Muscle of leg (tissue), 11 donors: ENCODE data around the gene ZXDC. TPM values are rescaled to one million over a fixed set of nuclear protein-coding genes. Genes with fewer than 3 reads are reported as not detected.

Experiments
- DNase-seq: peaks from one replicate; pipeline ENCODE4 v3.0.0; 2013
- H3K27ac ChIP-seq: one replicate; pipeline ENCODE4 v1.5.1; 2013; ENCODE audit warnings: mild to moderate bottlenecking, low read length, control low read depth
- H3K27me3 ChIP-seq: one replicate; pipeline ENCODE4 v1.6.1; 2013; ENCODE audit warnings: low read length; ENCODE audit not compliant: control insufficient read depth, insufficient read depth
- H3K36me3 ChIP-seq: one replicate; pipeline ENCODE4 v1.6.1; 2013; ENCODE audit warnings: low read length; ENCODE audit not compliant: control insufficient read depth, insufficient read depth
- H3K4me1 ChIP-seq: one replicate; pipeline ENCODE4 v1.6.1; 2013; ENCODE audit warnings: low read length; ENCODE audit not compliant: control insufficient read depth, insufficient read depth
- H3K4me3 ChIP-seq: one replicate; pipeline ENCODE4 v1.5.1; 2013; ENCODE audit warnings: low read length, control low read depth
- H3K9me3 ChIP-seq: replicated peaks from 2 replicates; pipeline ENCODE4 v1.6.1; 2013; ENCODE audit warnings: low read depth, low read length; ENCODE audit not compliant: control insufficient read depth
- WGBS: methylation state at CpG from one replicate; pipeline ENCODE4 v1.1.5; 2013; ENCODE audit warnings: missing lambda C conversion rate; ENCODE audit not compliant: insufficient coverage; 5-methylcytosine and 5-hydroxymethylcytosine counted together
- polyA plus RNA-seq, 8 donors: library from polyadenylated mRNA; unstranded; fragments of 120-200 nt; gene quantifications; one replicate each; pipeline versions ENCODE4 v1.2.1 to v1.2.3, GENCODE V29; 2013; ENCODE audit warnings: inconsistent platforms in 1 of 8, low replicate concordance in 1 of 8; ENCODE audit not compliant: insufficient read length in 8 of 8, insufficient read depth in 1 of 8
- total RNA-seq: library from RNA; stranded (reverse); fragments of 120-200 nt; gene quantifications from one replicate; pipeline ENCODE4 v1.2.4, GENCODE V29; 2013

ZXDC gene
- total and polyA plus RNA-seq, 9 donors = 18.4 to 27.4 (median 22.2) TPM

GRCh38 chr3:126511291-126511690, 35.6 kb upstream of the ZXDC start:
- Histone ChIP-seq H3K27me3 (peaks cover 7% of the 10 kb centered on the region), H3K36me3 (no peaks in the 10 kb centered on the region), H3K4me1 (peaks cover 20% of the 10 kb centered on the region), H3K9me3 (no peaks in the 10 kb centered on the region), H3K27ac (no peak overlapping the region), H3K4me3 (no peak overlapping the region)
- WGBS = 63% methylated on average over 1 of the region's 7 CpGs
- DNase-seq = no peak

- Histone ChIP-seq H3K27ac (no peak overlapping the region), H3K36me3 (no peaks in the 10 kb centered on the region), H3K9me3 (no peaks in the 10 kb centered on the region), H3K4me3 (no peak overlapping the region), H3K27me3 (peaks cover 7% of the 10 kb centered on the region), H3K4me1 (peaks cover 20% of the 10 kb centered on the region)
- DNase-seq = no peak
- WGBS = 70% methylated on average over 22 of the region's 22 CpGs
These were observed 34.7 kb upstream of the ZXDC start for GRCh38 chr3:126510308-126510910.

- Histone ChIP-seq H3K4me1 (peaks cover 20% of the 10 kb centered on the region), H3K9me3 (no peaks in the 10 kb centered on the region), H3K27me3 (peaks cover 8% of the 10 kb centered on the region), H3K27ac (no peak overlapping the region), H3K36me3 (no peaks in the 10 kb centered on the region), H3K4me3 (no peak overlapping the region)
- DNase-seq = peak; percentile 34
- WGBS = 59% methylated on average over 14 of the region's 18 CpGs
These were observed 34.1 kb upstream of the ZXDC start for GRCh38 chr3:126509597-126510307.

GRCh38 chr3:126508564-126508964, 32.9 kb upstream of the ZXDC start:
- no peaks in the 10 kb centered on the region for H3K36me3 ChIP-seq
- WGBS = 81% methylated on average over 4 of the region's 4 CpGs
- no peak for DNase-seq
- H3K27me3 ChIP-seq = peaks cover 7% of the 10 kb centered on the region
- no peak overlapping the region for H3K4me3 ChIP-seq
- H3K27ac ChIP-seq = no peak overlapping the region
- peaks cover 20% of the 10 kb centered on the region for H3K4me1 ChIP-seq
- no peaks in the 10 kb centered on the region for H3K9me3 ChIP-seq

- Histone ChIP-seq H3K4me1 (peaks cover 20% of the 10 kb centered on the region), H3K36me3 (no peaks in the 10 kb centered on the region), H3K27me3 (peaks cover 11% of the 10 kb centered on the region), H3K9me3 (no peaks in the 10 kb centered on the region), H3K27ac (no peak overlapping the region), H3K4me3 (no peak overlapping the region)
- WGBS = 81% methylated on average over 6 of the region's 9 CpGs
- DNase-seq = no peak
These were observed 32.2 kb upstream of the ZXDC start for GRCh38 chr3:126507886-126508285.

- H3K9me3 ChIP-seq = no peaks in the 10 kb centered on the region
- peaks cover 6% of the 10 kb centered on the region for H3K27me3 ChIP-seq
- no peaks in the 10 kb centered on the region for H3K36me3 ChIP-seq
- no peak overlapping the region for H3K27ac ChIP-seq
- DNase-seq = no peak
- H3K4me3 ChIP-seq = no peak overlapping the region
- H3K4me1 ChIP-seq = peaks cover 3% of the 10 kb centered on the region
- 89% methylated on average over 6 of the region's 10 CpGs for WGBS
These were observed 28.0 kb upstream of the ZXDC start for GRCh38 chr3:126503701-126504100.

- no peak for DNase-seq
- no peak overlapping the region for H3K4me3 ChIP-seq
- WGBS = 100% methylated on average over 1 of the region's 1 CpG
These were observed 27.0 kb upstream of the ZXDC start for GRCh38 chr3:126502656-126503055.

GRCh38 chr3:126501736-126502135, 26.0 kb upstream of the ZXDC start:
- no peaks in the 10 kb centered on the region for H3K36me3 ChIP-seq
- DNase-seq = no peak
- 36% methylated on average over 3 of the region's 7 CpGs for WGBS
- peaks cover 6% of the 10 kb centered on the region for H3K27me3 ChIP-seq
- no peaks in the 10 kb centered on the region for H3K9me3 ChIP-seq
- H3K4me3 ChIP-seq = no peak overlapping the region
- H3K4me1 ChIP-seq = no peaks in the 10 kb centered on the region
- no peak overlapping the region for H3K27ac ChIP-seq

More at GRCh38 chr3:126502656-126503055, 27.0 kb upstream of the ZXDC start:
- Histone ChIP-seq H3K9me3 (no peaks in the 10 kb centered on the region), H3K4me1 (no peaks in the 10 kb centered on the region), H3K27ac (no peak overlapping the region), H3K27me3 (peaks cover 6% of the 10 kb centered on the region), H3K36me3 (no peaks in the 10 kb centered on the region)

- Histone ChIP-seq H3K27ac (no peak overlapping the region), H3K27me3 (peaks cover 6% of the 10 kb centered on the region), H3K9me3 (no peaks in the 10 kb centered on the region), H3K36me3 (no peaks in the 10 kb centered on the region), H3K4me3 (no peak overlapping the region), H3K4me1 (no peaks in the 10 kb centered on the region)
- 55% methylated on average over 4 of the region's 5 CpGs for WGBS
- DNase-seq = no peak
These were observed 25.4 kb upstream of the ZXDC start for GRCh38 chr3:126501054-126501453.

- no peak for DNase-seq
- H3K27ac ChIP-seq = no peak overlapping the region
- H3K36me3 ChIP-seq = no peaks in the 10 kb centered on the region
- H3K4me1 ChIP-seq = no peaks in the 10 kb centered on the region
- no peak overlapping the region for H3K4me3 ChIP-seq
- 83% methylated on average over 5 of the region's 7 CpGs for WGBS
- H3K9me3 ChIP-seq = no peaks in the 10 kb centered on the region
- peaks cover 6% of the 10 kb centered on the region for H3K27me3 ChIP-seq
These were observed 24.3 kb upstream of the ZXDC start for GRCh38 chr3:126500016-126500415.
